K562 (cell line): ENCODE results near the gene SCYL1. TPM values are rescaled to one million over a fixed set of nuclear protein-coding genes. Genes with fewer than 3 reads are reported as not detected.
A peak's percentile ranks its signal among the peaks of the same experiment; 100 is the strongest.

Experiments
- BRD9 ChIP-seq: fragments of 450-650 bp; IDR thresholded peaks from 2 replicates; pipeline ENCODE4 v1.6.1; 2018; ENCODE audit warnings: low read depth; ENCODE audit not compliant: partially characterized antibody
- CBFB ChIP-seq: sonication (generic); formaldehyde crosslinking; IDR thresholded peaks from 2 replicates; pipeline ENCODE4 v1.4.0; 2020; ENCODE audit warnings: mild to moderate bottlenecking, missing genetic modification reagents
- DIDO1 ChIP-seq: fragments of 450-650 bp; IDR thresholded peaks from 2 replicates; pipeline ENCODE4 v1.6.1; 2016; ENCODE audit warnings: low read depth, missing biosample characterization, missing genetic modification characterization
- HNRNPK ChIP-seq: fragments of 200-400 bp; formaldehyde crosslinking; IDR thresholded peaks from one replicate; pipeline ENCODE4 v1.6.1; 2018; ENCODE audit warnings: mild to moderate bottlenecking, low read depth, low read length; ENCODE audit not compliant: poor library complexity, severe bottlenecking
- KAT7 ChIP-seq: sonication (generic); formaldehyde crosslinking; IDR thresholded peaks from 2 replicates; pipeline ENCODE4 v1.8.0; 2022; ENCODE audit warnings: missing genetic modification reagents, mild to moderate bottlenecking, borderline replicate concordance
- KLF16 ChIP-seq: IDR thresholded peaks from 2 replicates; pipeline ENCODE4 v1.6.1; 2016; ENCODE audit warnings: antibody characterized with exemption
- MTA3 ChIP-seq: fragments of 450-650 bp; formaldehyde crosslinking; IDR thresholded peaks from 2 replicates; pipeline ENCODE4 v1.6.1; 2017; ENCODE audit warnings: mild to moderate bottlenecking, borderline replicate concordance
- NFIX ChIP-seq: fragments of 250-450 bp; sonication (Bioruptor Pico); IDR thresholded peaks from 2 replicates; pipeline ENCODE4 v1.4.0; 2020; ENCODE audit warnings: low read depth, mild to moderate bottlenecking, moderate library complexity
- POLR3G ChIP-seq: IDR thresholded peaks from 2 replicates; pipeline ENCODE4 v1.6.1; 2011; ENCODE audit not compliant: insufficient read length, insufficient replicate concordance; ENCODE audit errors: extremely low read depth
- RCOR1 ChIP-seq, 2 experiments: IDR thresholded peaks; 2 replicates each; pipeline ENCODE4 v1.6.1; 2012; ENCODE audit warnings: low read depth in 2 of 2, low read length in 2 of 2, borderline replicate concordance in 1 of 2, improper control_type of control experiment in 1 of 2
- RUNX1 ChIP-seq: sonication (generic); IDR thresholded peaks from 2 replicates; pipeline ENCODE4 v1.6.1; 2016; ENCODE audit warnings: antibody characterized with exemption, low read depth
- ZFP30 ChIP-seq: fragments of 250-450 bp; sonication (Bioruptor Pico); IDR thresholded peaks from 2 replicates; pipeline ENCODE4 v1.8.0; 2022; ENCODE audit warnings: moderate library complexity, mild to moderate bottlenecking, inconsistent platforms, borderline replicate concordance
- ZNF253 ChIP-seq: fragments of 250-450 bp; sonication (Bioruptor Pico); conservative IDR thresholded peaks from 2 replicates; pipeline ENCODE4 v1.6.1; 2021; ENCODE audit warnings: mild to moderate bottlenecking
- ZNF644 ChIP-seq: fragments of 200-800 bp; sonication (Bioruptor generic); IDR thresholded peaks from 2 replicates; pipeline ENCODE4 v1.6.1; 2016; ENCODE audit warnings: low read depth, missing genetic modification characterization, missing compliant biosample characterization
- ZNF75A ChIP-seq: fragments of 450-650 bp; formaldehyde crosslinking; IDR thresholded peaks from 2 replicates; pipeline ENCODE4 v1.4.0; 2020; ENCODE audit warnings: mild to moderate bottlenecking
- polyA plus RNA-seq, 8 experiments: library from polyadenylated mRNA; depleted of rRNA in 4 of 8; stranded (reverse) in 5 of 8; unstranded in 3 of 8; fragments of >200 nt; fragmentation: Nextera tagmentation in 2 of 8; fragmentation: Illumina TruSeq in 1 of 8; extraction: Ambion mirVana in 2 of 8; extraction: Trizol in 1 of 8; gene quantifications; 2 replicates each; pipeline versions ENCODE4 v1.2.1 to v1.2.3, GENCODE V29; 2011 to 2014; ENCODE audit warnings: inconsistent platforms in 1 of 8, missing spikeins in 1 of 8
- total RNA-seq, 7 experiments: library from RNA; depleted of rRNA in 6 of 7; stranded (reverse); fragments of >200 nt in 6 of 7; fragmentation: Illumina TruSeq in 2 of 7; extraction: Trizol in 2 of 7; gene quantifications; 2 replicates each; pipeline versions ENCODE4 v1.2.1 to v1.2.3, GENCODE V29; 2011 to 2021; ENCODE audit warnings: low replicate concordance in 1 of 7
- TF ChIP-seq, protein P1 (sequence below): fragments of 200-400 bp; formaldehyde crosslinking; IDR thresholded peaks from 2 replicates; pipeline ENCODE4 v1.6.1; 2017; ENCODE audit warnings: mild to moderate bottlenecking, low read depth, low read length, moderate library complexity
- TF ChIP-seq, protein P2 (sequence below): fragments of 450-650 bp; IDR thresholded peaks from 2 replicates; pipeline ENCODE4 v1.6.1; 2016; ENCODE audit warnings: low read depth, mild to moderate bottlenecking, moderate library complexity
- TF ChIP-seq, protein P3 (sequence below): sonication (generic); formaldehyde crosslinking; IDR thresholded peaks from 2 replicates; pipeline ENCODE4 v1.8.1; 2023; ENCODE audit warnings: mild to moderate bottlenecking, missing genetic modification reagents, moderate library complexity
- TF ChIP-seq, protein P4 (sequence below): sonication (generic); formaldehyde crosslinking; IDR thresholded peaks from 2 replicates; pipeline ENCODE4 v1.8.0; 2022; ENCODE audit warnings: mild to moderate bottlenecking, low read depth, missing genetic modification reagents
- TF ChIP-seq, protein P5 (sequence below), 2 experiments: fragments of 450-650 bp in 1 of 2; sonication (generic) in 1 of 2; formaldehyde crosslinking in 1 of 2; IDR thresholded peaks in 1 of 2; conservative IDR thresholded peaks in 1 of 2; 2 replicates each; pipeline versions ENCODE4 v1.6.1 to v1.8.1; 2016 to 2023; ENCODE audit warnings: mild to moderate bottlenecking in 2 of 2, moderate library complexity in 2 of 2, inconsistent platforms in 1 of 2, missing genetic modification reagents in 1 of 2

The SCYL1 gene
- total and polyA plus RNA-seq, 9 of the 15 experiments (the other 6 are each of a cell fraction or from before 2014, with no cell fraction given), result 1.9 to 145 (median 57.6) TPM

DNA sequence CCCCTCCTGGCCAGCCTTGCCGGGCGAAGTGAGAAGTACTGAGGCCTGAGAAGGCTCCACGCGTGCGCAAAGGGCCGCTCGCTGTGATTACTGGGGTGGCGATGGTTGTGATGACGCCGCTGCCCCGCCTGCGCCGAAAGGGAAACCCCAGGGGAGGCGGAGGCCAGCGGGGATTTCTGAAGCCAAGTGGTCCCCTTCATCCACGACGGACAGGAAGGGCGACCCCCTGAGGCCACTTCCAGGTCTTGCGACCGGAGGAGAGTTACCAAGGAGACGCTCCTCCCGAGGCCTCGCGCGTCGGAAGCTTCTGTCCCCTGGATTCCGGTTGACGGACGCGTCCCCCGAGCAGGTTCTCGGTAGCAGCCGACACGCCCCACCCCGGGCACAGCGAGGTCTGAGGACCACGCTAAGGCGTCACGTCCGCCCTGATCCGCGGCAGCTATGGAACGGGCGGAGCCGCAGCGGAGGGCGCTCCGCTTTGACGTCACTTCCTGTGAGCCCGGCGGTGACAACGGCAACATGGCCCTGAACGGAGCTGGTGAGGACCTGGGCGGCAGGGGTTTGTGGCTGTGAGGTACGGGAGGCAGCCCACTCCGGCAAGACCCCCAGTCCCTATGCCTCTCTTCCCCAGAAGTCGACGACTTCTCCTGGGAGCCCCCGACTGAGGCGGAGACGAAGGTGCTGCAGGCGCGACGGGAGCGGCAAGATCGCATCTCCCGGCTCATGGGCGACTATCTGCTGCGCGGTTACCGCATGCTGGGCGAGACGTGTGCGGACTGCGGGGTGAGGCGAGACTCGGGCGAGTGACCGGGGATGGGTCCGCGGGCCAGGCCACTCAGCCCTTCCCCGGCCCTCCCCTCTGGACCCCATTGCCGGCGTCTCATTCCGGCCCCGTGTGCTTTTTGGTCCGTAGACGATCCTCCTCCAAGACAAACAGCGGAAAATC, 45.4 kb downstream of the SCYL1 start, which contains the start of gene ZNRD2 (continued):
- TF ChIP-seq, protein P1, sequence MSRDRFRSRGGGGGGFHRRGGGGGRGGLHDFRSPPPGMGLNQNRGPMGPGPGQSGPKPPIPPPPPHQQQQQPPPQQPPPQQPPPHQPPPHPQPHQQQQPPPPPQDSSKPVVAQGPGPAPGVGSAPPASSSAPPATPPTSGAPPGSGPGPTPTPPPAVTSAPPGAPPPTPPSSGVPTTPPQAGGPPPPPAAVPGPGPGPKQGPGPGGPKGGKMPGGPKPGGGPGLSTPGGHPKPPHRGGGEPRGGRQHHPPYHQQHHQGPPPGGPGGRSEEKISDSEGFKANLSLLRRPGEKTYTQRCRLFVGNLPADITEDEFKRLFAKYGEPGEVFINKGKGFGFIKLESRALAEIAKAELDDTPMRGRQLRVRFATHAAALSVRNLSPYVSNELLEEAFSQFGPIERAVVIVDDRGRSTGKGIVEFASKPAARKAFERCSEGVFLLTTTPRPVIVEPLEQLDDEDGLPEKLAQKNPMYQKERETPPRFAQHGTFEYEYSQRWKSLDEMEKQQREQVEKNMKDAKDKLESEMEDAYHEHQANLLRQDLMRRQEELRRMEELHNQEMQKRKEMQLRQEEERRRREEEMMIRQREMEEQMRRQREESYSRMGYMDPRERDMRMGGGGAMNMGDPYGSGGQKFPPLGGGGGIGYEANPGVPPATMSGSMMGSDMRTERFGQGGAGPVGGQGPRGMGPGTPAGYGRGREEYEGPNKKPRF, result no peak
- peak; percentile 87 for TF ChIP-seq DIDO1 (tag)
- no peak for TF ChIP-seq ZNF75A (CRISPR knock-in tag)
- TF ChIP-seq NFIX (CRISPR knock-in tag), result no peak
- peak in 1 of 2 experiments; percentile 84; a peak in 2 of 4 replicates for TF ChIP-seq RCOR1 (IDR thresholded peaks at IDR 0.05; ENCODE audit: borderline replicate concordance in 1 of 2, low read depth in 2 of 2, low read length in 2 of 2)
- TF ChIP-seq CBFB (CRISPR knock-in tag), result peak; percentile 81; the same call in 1 of the 2 replicates
- TF ChIP-seq, protein P2, sequence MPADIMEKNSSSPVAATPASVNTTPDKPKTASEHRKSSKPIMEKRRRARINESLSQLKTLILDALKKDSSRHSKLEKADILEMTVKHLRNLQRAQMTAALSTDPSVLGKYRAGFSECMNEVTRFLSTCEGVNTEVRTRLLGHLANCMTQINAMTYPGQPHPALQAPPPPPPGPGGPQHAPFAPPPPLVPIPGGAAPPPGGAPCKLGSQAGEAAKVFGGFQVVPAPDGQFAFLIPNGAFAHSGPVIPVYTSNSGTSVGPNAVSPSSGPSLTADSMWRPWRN, result no peak
- no peak for TF ChIP-seq POLR3G
- TF ChIP-seq, protein P3, sequence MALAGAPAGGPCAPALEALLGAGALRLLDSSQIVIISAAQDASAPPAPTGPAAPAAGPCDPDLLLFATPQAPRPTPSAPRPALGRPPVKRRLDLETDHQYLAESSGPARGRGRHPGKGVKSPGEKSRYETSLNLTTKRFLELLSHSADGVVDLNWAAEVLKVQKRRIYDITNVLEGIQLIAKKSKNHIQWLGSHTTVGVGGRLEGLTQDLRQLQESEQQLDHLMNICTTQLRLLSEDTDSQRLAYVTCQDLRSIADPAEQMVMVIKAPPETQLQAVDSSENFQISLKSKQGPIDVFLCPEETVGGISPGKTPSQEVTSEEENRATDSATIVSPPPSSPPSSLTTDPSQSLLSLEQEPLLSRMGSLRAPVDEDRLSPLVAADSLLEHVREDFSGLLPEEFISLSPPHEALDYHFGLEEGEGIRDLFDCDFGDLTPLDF (CRISPR knock-in tag), result no peak
- peak; percentile 88 for TF ChIP-seq KAT7 (CRISPR knock-in tag)
- no peak for TF ChIP-seq ZFP30 (CRISPR knock-in tag)
- no peak; the same call in 1 of the 2 replicates for TF ChIP-seq ZNF644 (tag)
- peak; percentile 48; the same call in 1 of the 2 replicates for TF ChIP-seq KLF16
- TF ChIP-seq RUNX1, result peak; percentile 71; the same call in 1 of the 2 replicates
- peak; percentile 84; the same call in 1 of the 2 replicates for TF ChIP-seq MTA3
- TF ChIP-seq, protein P4, sequence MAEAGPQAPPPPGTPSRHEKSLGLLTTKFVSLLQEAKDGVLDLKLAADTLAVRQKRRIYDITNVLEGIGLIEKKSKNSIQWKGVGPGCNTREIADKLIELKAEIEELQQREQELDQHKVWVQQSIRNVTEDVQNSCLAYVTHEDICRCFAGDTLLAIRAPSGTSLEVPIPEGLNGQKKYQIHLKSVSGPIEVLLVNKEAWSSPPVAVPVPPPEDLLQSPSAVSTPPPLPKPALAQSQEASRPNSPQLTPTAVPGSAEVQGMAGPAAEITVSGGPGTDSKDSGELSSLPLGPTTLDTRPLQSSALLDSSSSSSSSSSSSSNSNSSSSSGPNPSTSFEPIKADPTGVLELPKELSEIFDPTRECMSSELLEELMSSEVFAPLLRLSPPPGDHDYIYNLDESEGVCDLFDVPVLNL (CRISPR knock-in tag), result no peak
- TF ChIP-seq ZNF253 (CRISPR knock-in tag), result no peak
- TF ChIP-seq HNRNPK, result no peak
- TF ChIP-seq, protein P5, sequence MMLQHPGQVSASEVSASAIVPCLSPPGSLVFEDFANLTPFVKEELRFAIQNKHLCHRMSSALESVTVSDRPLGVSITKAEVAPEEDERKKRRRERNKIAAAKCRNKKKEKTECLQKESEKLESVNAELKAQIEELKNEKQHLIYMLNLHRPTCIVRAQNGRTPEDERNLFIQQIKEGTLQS (IDR thresholded peaks at IDR 0.05), result peak; percentile 53; the same call in 1 of the 2 replicates
- TF ChIP-seq, protein P5 (CRISPR knock-in tag; conservative IDR thresholded peaks at IDR 0.05), result no peak
- TF ChIP-seq BRD9, result no peak
